Effector memory CD4-positive, alpha-beta T cell (primary cell): ENCODE results near the gene L3MBTL4.

ENCODE experiments used
- DNase-seq, 3 donors: peaks; one replicate each; pipeline ENCODE4 v3.0.0-alpha.2; 2020
- H3K27ac ChIP-seq: 2 replicates; pipeline ENCODE4 v1.7.0; 2013; ENCODE audit warnings: mild to moderate bottlenecking, low read length, moderate library complexity; ENCODE audit not compliant: insufficient read depth, poor library complexity, severe bottlenecking
- H3K27me3 ChIP-seq: replicated peaks from 2 replicates; pipeline ENCODE4 v1.7.0; 2013; ENCODE audit warnings: mild to moderate bottlenecking, low read length; ENCODE audit not compliant: insufficient read depth, control insufficient read depth, poor library complexity, severe bottlenecking
- H3K36me3 ChIP-seq: 2 replicates; pipeline ENCODE4 v1.7.0; 2013; ENCODE audit warnings: mild to moderate bottlenecking, low read length, moderate library complexity; ENCODE audit not compliant: control insufficient read depth, insufficient read depth
- H3K4me1 ChIP-seq: 2 replicates; pipeline ENCODE4 v1.7.0; 2013; ENCODE audit warnings: low read length, mild to moderate bottlenecking; ENCODE audit not compliant: control insufficient read depth, insufficient read depth, poor library complexity, severe bottlenecking
- H3K4me3 ChIP-seq: 2 replicates; pipeline ENCODE4 v1.7.0; 2013; ENCODE audit warnings: low read length, low read depth, mild to moderate bottlenecking; ENCODE audit not compliant: insufficient read depth, poor library complexity, severe bottlenecking
- H3K9me3 ChIP-seq: 2 replicates; pipeline ENCODE4 v1.7.0; 2013; ENCODE audit warnings: mild to moderate bottlenecking, low read length, moderate library complexity; ENCODE audit not compliant: control insufficient read depth

Gene L3MBTL4

GRCh38 chr18:5974696-5975095 is 440.0 kb downstream of the L3MBTL4 start:
- no peak overlapping the region for H3K4me3 ChIP-seq
- no peaks in the 10 kb centered on the region for H3K36me3 ChIP-seq
- no peak for DNase-seq
- H3K27me3 ChIP-seq, result no peaks in the 10 kb centered on the region
- no peak overlapping the region for H3K27ac ChIP-seq
- no peaks in the 10 kb centered on the region for H3K9me3 ChIP-seq
- H3K4me1 ChIP-seq, result no peaks in the 10 kb centered on the region

GRCh38 chr18:5973099-5973498 is 441.6 kb downstream of the L3MBTL4 start:
- H3K27me3 ChIP-seq, result no peaks in the 10 kb centered on the region
- no peaks in the 10 kb centered on the region for H3K36me3 ChIP-seq
- H3K9me3 ChIP-seq, result no peaks in the 10 kb centered on the region
- H3K4me1 ChIP-seq, result no peaks in the 10 kb centered on the region
- no peak for DNase-seq
- no peak overlapping the region for H3K4me3 ChIP-seq
- no peak overlapping the region for H3K27ac ChIP-seq

GRCh38 chr18:5972298-5972697 is 442.4 kb downstream of the L3MBTL4 start:
- Histone ChIP-seq H3K4me3 (no peak overlapping the region), H3K4me1 (no peaks in the 10 kb centered on the region), H3K27me3 (no peaks in the 10 kb centered on the region), H3K27ac (no peak overlapping the region), H3K9me3 (no peaks in the 10 kb centered on the region), H3K36me3 (no peaks in the 10 kb centered on the region)
- no peak for DNase-seq

GRCh38 chr18:5969989-5970403 is 444.7 kb downstream of the L3MBTL4 start:
- Histone ChIP-seq H3K27ac (no peak overlapping the region), H3K9me3 (no peaks in the 10 kb centered on the region), H3K4me3 (no peak overlapping the region), H3K4me1 (no peaks in the 10 kb centered on the region), H3K27me3 (no peaks in the 10 kb centered on the region), H3K36me3 (no peaks in the 10 kb centered on the region)
- DNase-seq, result no peak

- H3K27ac ChIP-seq, result no peak overlapping the region
- H3K27me3 ChIP-seq, result no peaks in the 10 kb centered on the region
- no peak overlapping the region for H3K4me3 ChIP-seq
- no peaks in the 10 kb centered on the region for H3K4me1 ChIP-seq
- H3K36me3 ChIP-seq, result no peaks in the 10 kb centered on the region
- H3K9me3 ChIP-seq, result no peaks in the 10 kb centered on the region
- no peak for DNase-seq
These were observed 445.2 kb downstream of the L3MBTL4 start for GRCh38 chr18:5969355-5969988.

GRCh38 chr18:5967666-5968065 is 447.0 kb downstream of the L3MBTL4 start:
- Histone ChIP-seq H3K9me3 (no peaks in the 10 kb centered on the region), H3K27ac (no peak overlapping the region), H3K4me1 (no peaks in the 10 kb centered on the region), H3K36me3 (no peaks in the 10 kb centered on the region), H3K27me3 (no peaks in the 10 kb centered on the region), H3K4me3 (no peak overlapping the region)
- DNase-seq, result no peak

GRCh38 chr18:5967007-5967406 is 447.7 kb downstream of the L3MBTL4 start:
- Histone ChIP-seq H3K27ac (no peak overlapping the region), H3K36me3 (no peaks in the 10 kb centered on the region), H3K9me3 (no peaks in the 10 kb centered on the region), H3K4me3 (no peak overlapping the region), H3K27me3 (no peaks in the 10 kb centered on the region), H3K4me1 (no peaks in the 10 kb centered on the region)
- no peak for DNase-seq

- no peak for DNase-seq
- H3K36me3 ChIP-seq, result no peaks in the 10 kb centered on the region
- H3K4me1 ChIP-seq, result no peaks in the 10 kb centered on the region
- H3K9me3 ChIP-seq, result no peaks in the 10 kb centered on the region
- H3K4me3 ChIP-seq, result no peak overlapping the region
- no peak overlapping the region for H3K27ac ChIP-seq
- no peaks in the 10 kb centered on the region for H3K27me3 ChIP-seq
These were observed 448.2 kb downstream of the L3MBTL4 start for GRCh38 chr18:5966514-5966913.

- no peak overlapping the region for H3K27ac ChIP-seq
- no peaks in the 10 kb centered on the region for H3K27me3 ChIP-seq
- no peak overlapping the region for H3K4me3 ChIP-seq
- no peaks in the 10 kb centered on the region for H3K36me3 ChIP-seq
- no peaks in the 10 kb centered on the region for H3K9me3 ChIP-seq
- no peaks in the 10 kb centered on the region for H3K4me1 ChIP-seq
- DNase-seq, result no peak
These were observed 449.7 kb downstream of the L3MBTL4 start for GRCh38 chr18:5964996-5965395.

GRCh38 chr18:5964596-5964995 is 450.1 kb downstream of the L3MBTL4 start:
- Histone ChIP-seq H3K27me3 (no peaks in the 10 kb centered on the region), H3K27ac (no peak overlapping the region), H3K9me3 (no peaks in the 10 kb centered on the region), H3K4me3 (no peak overlapping the region), H3K36me3 (no peaks in the 10 kb centered on the region), H3K4me1 (no peaks in the 10 kb centered on the region)
- DNase-seq, result no peak
